GM12892 (cell line): ENCODE results near the gene PKDREJ.

Source experiments
- POLR2A ChIP-seq: IDR thresholded peaks from 2 replicates; pipeline ENCODE4 v1.6.1; 2011; ENCODE audit warnings: low read depth, low read length, control low read depth
- POLR2AphosphoS5 ChIP-seq: IDR thresholded peaks from 2 replicates; pipeline ENCODE4 v1.6.1; 2011; ENCODE audit warnings: low read depth, low read length, control low read depth

DNA sequence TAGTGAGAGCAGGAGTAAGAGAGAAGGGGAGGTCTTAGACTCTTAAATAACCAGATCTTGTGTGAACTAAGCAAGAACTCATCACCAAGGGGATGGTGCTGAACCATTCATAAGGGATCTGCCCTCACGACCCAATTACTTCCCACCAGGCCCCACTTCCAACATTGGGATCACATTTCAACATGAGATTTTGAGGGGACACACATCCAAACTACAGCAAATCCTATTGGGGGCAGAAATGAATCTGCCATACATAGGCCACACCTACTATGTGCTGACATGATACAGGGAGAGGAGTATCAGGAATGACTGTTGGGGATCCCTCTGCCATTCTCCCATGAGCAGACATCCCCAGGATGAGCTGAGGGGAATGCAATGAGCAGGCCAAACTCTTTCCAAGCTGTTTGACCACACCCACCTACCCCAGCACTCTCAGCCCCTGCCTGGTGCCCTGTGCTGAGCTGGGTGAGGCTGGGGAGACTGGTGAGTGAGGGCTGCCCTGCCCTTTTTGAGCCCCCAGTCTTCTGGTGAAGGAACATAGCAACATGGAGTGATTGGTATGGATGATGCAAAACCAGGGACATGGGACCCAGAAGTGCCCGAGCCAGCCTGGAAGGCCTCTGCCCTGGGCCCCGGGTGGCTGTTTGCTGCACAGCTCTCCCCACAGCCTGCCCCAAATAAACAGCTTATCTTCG is 32.3 kb upstream of the PKDREJ start:
- TF ChIP-seq POLR2A (no peak), POLR2AphosphoS5 (0 out of 2 replicates have a peak, but pooled peaks have one; percentile 21)
